Regular cardiac myocyte (primary cell): ENCODE measurements around the gene TBC1D32. TPM values are rescaled to one million over a fixed set of nuclear protein-coding genes. Genes with fewer than 3 reads are reported as not detected.

Experiments
- total RNA-seq: library from RNA; depleted of rRNA; stranded (reverse); fragments of >200 nt; gene quantifications from 2 replicates; pipeline ENCODE4 v1.2.3, GENCODE V29; 2014

The TBC1D32 gene
- total RNA-seq: 10.5 and 20.6 TPM in 2 replicates

GRCh38 chr6:121334299-121335086 lies at the start of gene TBC1D32:
TBC1D32 (minus strand) TSS chr6:121334480; CDS start chr6:121334430, 50 bp downstream.

Other genes starting within 250 kb of the TBC1D32 start
- 574 and 739 TPM in 2 replicates for gene GJA1, start 101.2 kb upstream of the TBC1D32 start, total RNA-seq